Cardiac atrium fibroblast (primary cell): ENCODE measurements around the gene ACADVL. TPM values are rescaled to one million over a fixed set of nuclear protein-coding genes. Genes with fewer than 3 reads are reported as not detected.

Experiments used
- total RNA-seq: library from RNA; depleted of rRNA; stranded (reverse); fragments of >200 nt; gene quantifications from 2 replicates; pipeline ENCODE4 v1.2.3, GENCODE V29; 2015

ACADVL gene
- total RNA-seq, result 559 and 643 TPM in 2 replicates

DNA sequence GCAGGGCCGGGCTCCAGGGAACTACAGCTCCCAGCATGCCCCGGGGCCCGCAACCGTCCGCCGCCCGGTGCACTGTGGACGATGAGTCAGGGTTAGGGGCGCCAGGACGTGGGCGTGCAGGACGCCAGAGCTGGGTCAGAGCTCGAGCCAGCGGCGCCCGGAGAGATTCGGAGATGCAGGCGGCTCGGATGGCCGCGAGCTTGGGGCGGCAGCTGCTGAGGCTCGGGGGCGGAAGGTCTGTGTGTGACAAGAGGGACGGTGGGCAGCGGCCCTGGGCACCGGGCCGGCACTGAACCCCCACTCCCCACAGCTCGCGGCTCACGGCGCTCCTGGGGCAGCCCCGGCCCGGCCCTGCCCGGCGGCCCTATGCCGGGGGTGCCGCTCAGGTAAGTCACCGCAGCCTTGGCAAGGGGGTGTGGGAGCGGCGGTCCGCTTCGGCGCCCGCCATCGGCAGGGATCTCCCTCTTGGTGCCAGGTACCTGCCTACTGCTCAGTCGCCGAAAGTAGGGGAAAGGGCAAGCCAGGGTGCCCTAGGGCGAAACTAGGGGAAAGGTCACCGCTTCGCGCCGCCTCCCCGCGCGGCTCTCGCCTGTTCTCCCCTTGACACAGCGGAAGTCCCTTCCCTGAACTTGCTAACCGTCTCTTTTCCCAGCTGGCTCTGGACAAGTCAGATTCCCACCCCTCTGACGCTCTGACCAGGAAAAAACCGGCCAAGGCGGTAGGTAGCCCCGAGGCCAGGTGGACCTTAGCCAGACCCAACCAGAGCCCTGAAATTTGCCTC lies at the start of gene ACADVL, which contains the start of gene DLG4:
ACADVL (plus strand) TSS at position 127 of the 781 bp plus-strand sequence; CDS start at position 174, 47 bp downstream.
DLG4 (minus strand) TSS at position 25 of the 781 bp plus-strand sequence.

DNA sequence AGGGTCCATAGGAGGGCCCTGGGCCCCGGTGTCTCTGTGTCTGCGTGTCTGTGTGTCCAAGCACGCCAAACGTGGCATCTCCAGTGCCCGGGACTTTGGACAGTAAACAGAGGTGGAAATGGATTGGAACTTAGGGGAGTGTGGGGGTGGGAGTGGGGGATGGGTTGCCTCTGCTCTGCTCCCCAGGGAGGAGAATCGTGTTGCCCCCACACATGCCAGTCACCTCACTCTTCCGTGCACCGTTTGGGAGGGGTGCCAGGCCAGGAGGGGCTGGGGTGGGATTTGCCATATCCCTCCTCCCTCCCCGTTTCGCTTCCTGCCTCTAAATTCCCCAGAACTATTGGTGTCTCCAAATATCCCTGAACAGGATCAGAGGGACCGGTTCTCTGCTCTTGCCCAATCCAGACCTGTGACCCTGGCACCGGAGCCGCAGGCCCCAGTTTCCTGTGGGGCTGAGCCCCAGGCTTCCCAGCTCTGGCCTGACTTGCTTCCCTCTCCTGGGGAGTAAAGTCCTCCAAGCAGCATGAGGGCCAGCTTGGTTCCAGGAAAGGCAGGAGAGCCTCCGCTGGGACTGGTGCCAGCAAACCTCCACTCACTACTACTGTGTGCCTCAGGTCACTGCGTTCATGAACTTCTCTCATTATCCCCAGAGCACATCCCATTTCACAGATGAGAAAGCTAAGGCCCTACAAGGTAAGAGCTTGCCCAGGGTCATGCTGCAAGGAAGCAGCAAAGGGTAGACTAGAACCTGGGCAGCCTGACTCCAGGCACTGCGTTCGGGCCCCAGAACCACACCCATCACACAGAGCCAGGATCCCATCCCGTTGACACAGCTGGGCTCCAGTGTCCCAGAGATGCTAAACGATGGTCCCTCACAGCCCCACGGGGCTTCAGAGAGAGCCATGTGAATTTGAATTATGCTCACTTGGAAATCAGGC lies 40.2 kb upstream of the ACADVL start, which contains the start of gene ASGR1:
ASGR1 (minus strand) TSS at position 54 of the 938 bp plus-strand sequence. CDS start 807 bp downstream, outside the sequence.

DNA sequence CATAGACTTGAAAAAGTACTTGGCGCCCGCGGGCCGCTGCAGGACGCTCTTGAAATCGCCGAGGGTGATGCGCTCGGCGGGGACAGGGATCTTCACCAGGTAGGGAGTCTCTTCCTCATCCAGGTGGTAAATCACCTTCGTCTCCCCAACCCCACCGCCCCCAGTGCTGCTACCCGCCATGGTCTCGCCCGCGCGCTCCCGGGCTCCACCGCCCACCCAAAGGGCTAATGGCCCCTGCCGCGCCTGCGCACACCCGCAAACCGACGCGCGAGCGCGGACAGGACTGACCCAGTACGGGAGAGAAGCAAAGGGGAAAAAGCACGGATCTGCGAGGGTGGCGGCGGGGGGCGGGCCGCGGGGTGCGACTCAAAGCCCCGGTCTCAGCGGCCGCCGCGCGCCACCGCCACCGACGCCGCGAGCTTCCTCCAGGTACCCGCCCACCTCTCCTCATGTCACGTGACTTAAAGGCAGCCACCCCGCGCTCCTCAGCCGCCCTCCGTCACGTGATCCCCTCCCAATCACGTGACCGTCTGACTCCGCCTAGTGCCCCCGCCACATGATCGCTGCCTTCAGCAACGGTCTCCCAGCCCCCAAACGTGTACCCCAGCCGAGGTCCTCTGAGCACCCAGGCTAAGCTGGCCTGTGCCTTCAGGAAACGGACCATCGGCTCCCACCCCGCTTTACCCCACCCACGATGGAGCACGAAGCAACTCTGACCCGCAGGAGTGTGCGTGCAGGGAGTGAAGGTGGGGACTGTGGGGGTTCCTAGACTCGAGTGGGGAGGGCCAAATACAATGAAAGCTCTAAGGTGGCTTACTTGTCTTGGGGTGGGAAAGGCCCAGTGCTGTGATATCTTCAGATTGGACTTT lies 14.6 kb downstream of the ACADVL start, which contains the start of gene DVL2:
DVL2 (minus strand) TSS at position 435 of the 869 bp plus-strand sequence; CDS start at position 180, 255 bp downstream.

DNA sequence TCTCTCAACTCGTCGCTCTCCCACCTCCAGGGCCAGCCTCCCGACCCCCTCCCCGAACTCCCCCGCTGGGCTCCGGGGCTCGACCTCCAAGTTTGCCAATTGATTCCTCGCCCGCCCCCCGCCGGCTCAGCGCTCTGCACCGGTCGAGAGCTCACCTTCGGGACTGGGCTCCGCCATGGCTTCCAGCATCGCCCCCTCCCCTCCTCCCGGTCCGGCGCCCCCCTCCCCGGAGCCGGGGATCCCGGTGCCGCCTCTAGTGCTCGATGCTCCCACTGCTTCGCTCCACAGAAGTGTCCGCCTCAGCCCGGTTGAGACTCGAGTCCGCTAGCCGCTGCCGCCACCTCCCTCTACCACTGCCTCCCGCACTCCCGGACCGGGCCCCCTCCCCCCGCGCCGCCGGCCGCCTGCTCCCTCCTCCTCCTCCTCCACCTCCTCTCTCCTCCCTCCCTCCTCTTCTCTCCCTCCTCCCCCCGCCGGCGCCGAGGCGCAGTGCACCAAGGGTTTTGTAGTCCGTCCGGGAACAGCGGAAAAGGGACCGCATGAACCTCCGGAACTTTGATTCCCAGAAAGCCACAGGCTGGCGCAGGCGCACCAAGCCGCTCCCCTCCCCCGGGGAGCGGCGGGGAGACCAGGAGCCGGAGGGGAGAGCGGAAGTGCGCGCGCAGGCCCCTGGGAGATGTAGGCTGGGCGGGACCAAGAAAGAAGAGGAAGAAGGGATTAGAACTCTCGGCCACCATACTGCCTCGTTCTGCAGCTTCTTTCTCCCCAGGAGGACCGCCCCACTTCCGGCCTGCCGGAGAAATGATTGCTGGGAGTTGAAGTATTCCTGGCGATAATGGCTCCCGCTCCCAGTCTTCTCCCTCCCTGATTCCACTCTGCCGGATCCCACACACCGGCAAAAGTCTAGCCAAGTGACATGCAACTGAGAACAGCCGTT lies 19.6 kb downstream of the ACADVL start, which contains the start of gene PHF23:
PHF23 (minus strand) TSS at position 367 of the 937 bp plus-strand sequence; CDS start at position 189, 178 bp downstream.

DNA sequence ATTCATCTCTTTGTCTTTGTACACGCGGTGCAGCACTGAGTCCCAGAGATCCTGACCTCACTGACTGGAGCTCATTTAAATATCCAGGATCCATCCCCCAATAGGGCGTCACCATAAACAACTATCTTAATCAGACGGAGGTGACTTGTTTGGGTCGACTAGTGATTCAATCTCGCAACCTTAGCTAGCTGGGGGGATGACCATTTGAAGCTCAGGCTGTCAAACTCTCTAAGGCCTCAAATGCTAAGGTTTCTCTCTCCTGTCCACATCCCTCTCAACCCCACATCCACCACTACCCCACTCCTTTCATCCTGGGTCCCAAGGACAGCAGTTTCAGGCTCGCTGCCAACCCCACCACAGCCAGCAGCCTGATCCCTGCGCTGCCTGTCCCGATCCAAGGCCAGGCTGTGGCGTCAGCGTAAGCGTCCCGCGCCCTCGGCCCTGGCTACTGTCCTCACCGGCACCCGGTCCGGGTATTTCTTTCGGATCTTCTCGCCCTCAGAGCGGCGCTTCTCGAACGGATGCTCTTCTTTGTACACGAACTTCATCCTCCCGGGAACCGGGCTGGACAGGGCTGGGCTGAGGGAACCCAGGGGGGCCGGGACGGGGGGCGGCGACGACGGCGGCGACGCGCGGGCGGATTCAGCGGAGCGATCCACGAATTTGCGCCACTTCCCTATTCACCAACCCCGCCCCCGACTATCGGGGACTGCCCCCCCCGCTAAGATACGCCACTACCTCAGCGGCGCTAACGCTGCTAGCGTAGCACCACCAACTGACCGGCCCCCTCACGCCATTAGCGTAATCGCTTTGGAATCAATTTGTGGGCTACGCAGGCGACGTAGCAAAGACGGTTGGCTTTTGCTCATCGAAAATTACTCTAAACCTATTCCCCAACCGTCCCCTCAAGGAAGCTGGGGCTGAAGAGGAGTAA lies 22.3 kb downstream of the ACADVL start, which contains the start of gene GABARAP:
GABARAP (minus strand) TSS at position 667 of the 934 bp plus-strand sequence; CDS start at position 548, 119 bp downstream.

DNA sequence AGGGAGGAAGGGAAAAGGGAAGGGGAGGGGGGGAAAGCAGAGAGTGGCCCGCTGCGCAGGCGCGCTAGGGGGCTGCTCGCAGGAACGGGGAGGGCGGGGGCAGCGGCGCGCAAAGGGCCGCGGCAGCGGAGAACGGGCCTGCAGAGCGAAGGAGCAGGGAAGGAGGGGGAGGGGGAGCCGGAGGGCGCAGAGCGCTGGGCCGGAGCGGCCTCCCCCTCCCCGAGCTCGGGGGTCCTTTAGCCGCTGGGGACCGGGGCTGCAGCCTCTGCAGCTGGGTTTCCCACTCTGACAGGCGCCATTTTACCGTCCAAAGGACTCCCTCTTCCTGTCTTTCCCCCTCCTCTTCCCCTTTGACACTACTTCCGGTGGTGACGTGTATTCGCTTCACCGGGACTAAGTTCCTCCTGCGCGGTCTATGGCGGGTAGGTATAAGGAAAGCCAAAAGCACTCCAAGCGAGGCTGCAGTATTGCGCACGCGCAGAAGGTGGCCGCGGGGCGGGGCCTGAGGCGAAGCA lies 32.0 kb downstream of the ACADVL start, which contains the start of gene CTDNEP1:
CTDNEP1 (minus strand) TSS at position 74 of the 515 bp plus-strand sequence. CDS start 438 bp downstream, outside the sequence.

DNA sequence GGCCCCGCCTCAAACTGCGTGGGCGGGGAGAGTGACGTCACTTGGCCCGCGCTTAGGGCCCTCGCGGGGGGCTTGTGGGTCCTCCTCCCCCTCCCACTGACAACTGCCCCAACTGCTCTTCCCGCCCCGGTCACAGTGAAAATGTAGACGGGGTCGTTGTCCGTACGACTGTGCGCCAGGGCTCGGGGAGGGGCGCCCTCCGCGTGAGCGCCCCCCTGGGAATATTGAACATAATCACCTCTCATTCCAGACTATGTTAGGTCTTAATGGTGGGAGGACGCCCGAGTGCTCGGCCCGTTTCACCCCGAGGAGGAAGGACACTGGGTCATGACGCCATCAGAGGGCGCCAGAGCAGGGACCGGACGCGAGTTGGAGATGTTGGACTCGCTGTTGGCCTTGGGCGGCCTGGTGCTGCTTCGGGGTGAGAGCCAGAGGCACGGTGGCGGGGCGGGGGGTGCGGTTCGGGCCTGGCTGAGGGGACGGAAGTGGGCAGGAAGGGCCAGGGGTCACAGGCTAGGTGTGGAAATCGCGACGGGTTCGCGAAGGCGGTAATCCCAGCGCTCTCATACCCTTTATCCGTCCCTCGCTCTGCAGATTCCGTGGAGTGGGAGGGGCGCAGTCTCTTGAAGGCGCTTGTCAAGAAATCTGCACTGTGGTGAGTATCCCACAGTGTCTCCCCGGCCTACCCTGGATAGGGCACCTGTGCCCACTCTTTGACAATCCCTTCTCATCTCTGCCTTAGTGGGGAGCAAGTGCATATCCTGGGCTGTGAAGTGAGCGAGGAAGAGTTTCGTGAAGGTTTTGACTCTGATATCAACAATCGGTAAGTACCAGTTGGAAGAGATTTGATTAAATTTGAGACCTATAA lies 32.7 kb downstream of the ACADVL start, which contains the start of gene ELP5:
ELP5 (plus strand) TSS at position 40 of the 868 bp plus-strand sequence; CDS start at position 376, 336 bp downstream.

DNA sequence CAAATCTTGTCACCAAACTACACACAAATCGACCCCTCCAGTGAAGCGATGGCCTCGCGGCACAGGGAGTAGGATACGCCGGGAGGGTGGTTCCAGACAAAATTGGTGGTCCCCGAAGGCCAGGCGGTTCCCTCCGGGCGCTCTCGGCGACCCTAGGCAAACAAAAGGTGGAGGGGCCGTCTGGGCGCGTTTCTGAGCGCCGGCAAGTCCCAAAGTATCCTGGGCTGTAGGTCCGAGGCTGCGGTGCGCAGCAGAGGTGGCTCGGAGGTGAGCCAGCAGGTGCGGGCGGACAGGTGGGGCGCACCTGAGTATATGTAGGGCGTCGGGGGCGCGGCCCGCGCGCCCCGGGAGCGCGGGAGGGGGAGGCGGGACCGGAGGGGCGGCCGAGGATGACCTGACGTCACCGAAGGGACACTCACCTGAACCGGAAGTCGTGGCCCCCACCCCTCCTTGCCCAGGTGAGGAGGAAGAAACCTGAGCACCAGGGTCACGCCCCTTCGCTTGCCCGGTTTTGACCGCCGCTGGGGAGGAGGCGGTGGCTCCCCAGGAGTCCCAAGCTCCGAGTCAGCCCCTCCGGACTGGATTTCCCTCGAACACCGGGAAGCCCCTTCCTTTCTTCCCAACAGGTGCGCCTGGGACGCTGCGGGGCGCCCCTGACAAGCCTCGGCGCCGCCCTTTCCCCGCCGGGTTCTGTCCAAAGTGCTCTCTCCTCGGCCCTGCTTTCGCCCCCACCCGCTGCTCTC lies 42.6 kb downstream of the ACADVL start, which contains the start of gene CLDN7:
CLDN7 (minus strand) TSS at position 287 of the 743 bp plus-strand sequence. CDS start 435 bp downstream, outside the sequence.

Other genes with a start within 250 kb of the ACADVL start
- gene ALOX12, start 223.9 kb upstream of the ACADVL start, total RNA-seq, result not detected in 2 replicates
- 237 and 238 TPM in 2 replicates for gene RNASEK, start 207.3 kb upstream of the ACADVL start, total RNA-seq
- gene BCL6B, start 196.9 kb upstream of the ACADVL start, total RNA-seq, result 0.90 and 4.7 TPM in 2 replicates
- gene SLC16A13, start 183.9 kb upstream of the ACADVL start, total RNA-seq, result 0.90 and 1.1 TPM in 2 replicates
- not detected in 2 replicates for gene SLC16A11, start 175.8 kb upstream of the ACADVL start, total RNA-seq
- gene CLEC10A, start 139.7 kb upstream of the ACADVL start, total RNA-seq, result not detected in 2 replicates
- not detected in 2 replicates for gene ASGR2, start 105.1 kb upstream of the ACADVL start, total RNA-seq
- gene ASGR1, start 40.6 kb upstream of the ACADVL start, total RNA-seq, result 0.18 and 1.1 TPM in 2 replicates
- gene DLG4, start 102 bp upstream of the ACADVL start, total RNA-seq, result 17.3 and 17.7 TPM in 2 replicates
- 33.4 and 33.9 TPM in 2 replicates for gene DVL2, start 14.6 kb downstream of the ACADVL start, total RNA-seq
- 41.3 and 81.2 TPM in 2 replicates for gene PHF23, start 19.5 kb downstream of the ACADVL start, total RNA-seq
- 160 and 299 TPM in 2 replicates for gene GABARAP, start 22.5 kb downstream of the ACADVL start, total RNA-seq
- gene CTDNEP1, start 31.8 kb downstream of the ACADVL start, total RNA-seq, result 65.3 and 66.3 TPM in 2 replicates
- 22.5 and 28.7 TPM in 2 replicates for gene ELP5, start 32.3 kb downstream of the ACADVL start, total RNA-seq
- gene CLDN7, start 42.5 kb downstream of the ACADVL start, total RNA-seq, result 0.16 and 2.0 TPM in 2 replicates
- 0.18 TPM in 1 of 2 replicates, not detected in the other for gene SLC2A4, start 61.8 kb downstream of the ACADVL start, total RNA-seq
- not detected in 2 replicates for gene YBX2, start 74.7 kb downstream of the ACADVL start, total RNA-seq
- 521 and 571 TPM in 2 replicates for gene EIF5A, start 87.7 kb downstream of the ACADVL start, total RNA-seq
- gene GPS2, start 95.4 kb downstream of the ACADVL start, total RNA-seq, result 35.7 and 67.1 TPM in 2 replicates
- 10.8 and 15.7 TPM in 2 replicates for gene NEURL4, start 109.4 kb downstream of the ACADVL start, total RNA-seq
- gene ACAP1, start 116.6 kb downstream of the ACADVL start, total RNA-seq, result not detected in 2 replicates
- 14.9 and 20.6 TPM in 2 replicates for gene KCTD11, start 132.2 kb downstream of the ACADVL start, total RNA-seq
- not detected in 2 replicates for gene TMEM95, start 135.2 kb downstream of the ACADVL start, total RNA-seq
- gene TNK1, start 161.2 kb downstream of the ACADVL start, total RNA-seq, result under 0.01 and 0.18 TPM in 2 replicates
- gene PLSCR3, start 174.6 kb downstream of the ACADVL start, total RNA-seq, result 62.9 and 82.3 TPM in 2 replicates
- 147 and 158 TPM in 2 replicates for gene TMEM256, start 184.2 kb downstream of the ACADVL start, total RNA-seq
- gene NLGN2, start 187.9 kb downstream of the ACADVL start, total RNA-seq, result 7.8 and 12.5 TPM in 2 replicates
- gene SPEM1, start 200.4 kb downstream of the ACADVL start, total RNA-seq, result not detected in 2 replicates
- gene SPEM2, start 205.7 kb downstream of the ACADVL start, total RNA-seq, result not detected in 2 replicates
- not detected in 2 replicates for gene SPEM3, start 208.9 kb downstream of the ACADVL start, total RNA-seq
- gene TMEM102, start 215.5 kb downstream of the ACADVL start, total RNA-seq, result 2.9 and 3.8 TPM in 2 replicates
- 1.8 and 3.4 TPM in 2 replicates for gene FGF11, start 219.6 kb downstream of the ACADVL start, total RNA-seq
- 6.9 and 8.3 TPM in 2 replicates for gene CHRNB1, start 225.1 kb downstream of the ACADVL start, total RNA-seq